AG10803 (cell line): ENCODE measurements around the gene PHF21B.

Source experiments
- DNase-seq: peaks from one replicate; pipeline ENCODE4 v3.0.0; 2010; ENCODE audit warnings: low read depth
- H3K4me3 ChIP-seq: 2 replicates; pipeline ENCODE4 v1.5.1; 2011; ENCODE audit warnings: mild to moderate bottlenecking, low read length, control low read depth
- TF ChIP-seq, protein P1 (sequence below): conservative IDR thresholded peaks from 2 replicates; pipeline ENCODE4 v1.5.1; 2011; ENCODE audit warnings: mild to moderate bottlenecking, low read length, control low read depth, inconsistent platforms

Gene PHF21B

GRCh38 chr22:44892803-44893730, 116.7 kb downstream of the PHF21B start:
- no peak overlapping the region for H3K4me3 ChIP-seq
- TF ChIP-seq, protein P1, sequence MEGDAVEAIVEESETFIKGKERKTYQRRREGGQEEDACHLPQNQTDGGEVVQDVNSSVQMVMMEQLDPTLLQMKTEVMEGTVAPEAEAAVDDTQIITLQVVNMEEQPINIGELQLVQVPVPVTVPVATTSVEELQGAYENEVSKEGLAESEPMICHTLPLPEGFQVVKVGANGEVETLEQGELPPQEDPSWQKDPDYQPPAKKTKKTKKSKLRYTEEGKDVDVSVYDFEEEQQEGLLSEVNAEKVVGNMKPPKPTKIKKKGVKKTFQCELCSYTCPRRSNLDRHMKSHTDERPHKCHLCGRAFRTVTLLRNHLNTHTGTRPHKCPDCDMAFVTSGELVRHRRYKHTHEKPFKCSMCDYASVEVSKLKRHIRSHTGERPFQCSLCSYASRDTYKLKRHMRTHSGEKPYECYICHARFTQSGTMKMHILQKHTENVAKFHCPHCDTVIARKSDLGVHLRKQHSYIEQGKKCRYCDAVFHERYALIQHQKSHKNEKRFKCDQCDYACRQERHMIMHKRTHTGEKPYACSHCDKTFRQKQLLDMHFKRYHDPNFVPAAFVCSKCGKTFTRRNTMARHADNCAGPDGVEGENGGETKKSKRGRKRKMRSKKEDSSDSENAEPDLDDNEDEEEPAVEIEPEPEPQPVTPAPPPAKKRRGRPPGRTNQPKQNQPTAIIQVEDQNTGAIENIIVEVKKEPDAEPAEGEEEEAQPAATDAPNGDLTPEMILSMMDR = no peak
- DNase-seq = no peak

DNA sequence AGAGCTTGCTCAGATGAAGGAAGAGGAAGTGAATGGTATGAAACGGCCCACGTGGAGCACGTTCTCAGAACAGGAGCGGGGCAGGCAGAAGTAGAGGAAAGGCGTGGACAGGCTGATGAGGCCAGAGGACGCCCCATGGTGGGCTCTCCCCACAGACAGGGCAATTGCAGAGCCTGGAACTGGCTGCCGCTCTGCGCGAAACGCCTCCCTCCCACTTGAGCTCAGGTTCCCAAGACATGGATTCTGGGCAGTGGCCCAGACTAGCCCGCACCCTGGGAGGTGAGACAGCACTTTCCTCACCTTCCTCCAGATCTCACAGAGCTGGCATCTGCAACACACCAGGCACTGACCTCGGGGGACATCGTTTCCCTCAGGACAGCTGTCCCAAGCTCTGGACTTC, 117.6 kb downstream of the PHF21B start:
- TF ChIP-seq, protein P1 = no peak
- DNase-seq = no peak
- H3K4me3 ChIP-seq = no peak overlapping the region

DNA sequence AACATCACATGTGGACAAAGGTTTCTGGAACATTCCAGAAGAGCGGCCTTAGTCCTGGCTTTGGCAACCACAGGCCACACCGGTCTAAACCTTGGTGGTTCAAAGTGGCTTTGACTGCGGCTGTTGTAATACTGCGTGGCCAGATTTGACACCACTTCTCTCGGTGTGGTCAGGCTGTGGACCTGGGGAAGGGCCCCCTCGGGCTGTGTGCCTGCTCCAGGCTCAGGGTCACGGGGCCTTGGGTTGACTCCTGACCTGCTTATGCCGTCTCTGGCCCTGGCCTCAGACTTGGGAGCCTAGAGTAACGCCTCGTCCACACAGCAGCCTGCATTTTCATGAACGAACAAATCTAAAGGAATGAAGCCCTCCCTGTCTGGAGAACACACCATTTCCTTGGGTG, 118.0 kb downstream of the PHF21B start:
- H3K4me3 ChIP-seq = no peak overlapping the region
- TF ChIP-seq, protein P1 = no peak
- DNase-seq = no peak

DNA sequence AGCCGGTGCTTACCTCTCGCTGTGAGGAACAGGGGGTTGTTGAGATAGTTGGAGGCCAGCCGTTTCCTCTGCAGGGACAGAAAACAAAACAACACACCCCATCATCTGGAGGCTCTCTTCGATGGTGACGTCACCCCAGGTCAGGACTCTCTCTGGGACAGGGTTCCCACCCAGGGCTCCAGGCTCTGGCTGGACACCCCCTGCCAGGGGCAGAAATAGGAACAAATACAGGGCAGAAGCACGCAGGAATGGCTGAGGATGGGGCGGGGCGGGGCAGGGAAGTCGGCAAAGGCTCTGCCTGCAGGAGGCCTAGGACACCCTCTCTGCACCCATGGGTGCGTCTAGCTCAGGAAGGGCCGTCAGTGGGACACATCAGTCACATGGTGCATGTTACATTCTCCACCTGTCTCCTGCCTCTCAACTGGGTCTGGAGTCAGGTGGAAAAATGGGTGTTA, 118.5 kb downstream of the PHF21B start:
- TF ChIP-seq, protein P1 = no peak
- DNase-seq = no peak
- H3K4me3 ChIP-seq = no peak overlapping the region

GRCh38 chr22:44890416-44891292, 119.2 kb downstream of the PHF21B start:
- DNase-seq = no peak
- H3K4me3 ChIP-seq = no peak overlapping the region
- TF ChIP-seq, protein P1 = no peak

GRCh38 chr22:44889255-44889878, 120.4 kb downstream of the PHF21B start:
- H3K4me3 ChIP-seq = no peak overlapping the region
- DNase-seq = no peak
- TF ChIP-seq, protein P1 = no peak
